SKM-1 (cell line): ENCODE measurements around the gene ACTN1.

Experiments used
- DNase-seq: peaks from one replicate; lab custom pipeline; 2025; ENCODE audit not compliant: unreplicated experiment; lab: John Stamatoyannopoulos, UW

Gene ACTN1

DNA sequence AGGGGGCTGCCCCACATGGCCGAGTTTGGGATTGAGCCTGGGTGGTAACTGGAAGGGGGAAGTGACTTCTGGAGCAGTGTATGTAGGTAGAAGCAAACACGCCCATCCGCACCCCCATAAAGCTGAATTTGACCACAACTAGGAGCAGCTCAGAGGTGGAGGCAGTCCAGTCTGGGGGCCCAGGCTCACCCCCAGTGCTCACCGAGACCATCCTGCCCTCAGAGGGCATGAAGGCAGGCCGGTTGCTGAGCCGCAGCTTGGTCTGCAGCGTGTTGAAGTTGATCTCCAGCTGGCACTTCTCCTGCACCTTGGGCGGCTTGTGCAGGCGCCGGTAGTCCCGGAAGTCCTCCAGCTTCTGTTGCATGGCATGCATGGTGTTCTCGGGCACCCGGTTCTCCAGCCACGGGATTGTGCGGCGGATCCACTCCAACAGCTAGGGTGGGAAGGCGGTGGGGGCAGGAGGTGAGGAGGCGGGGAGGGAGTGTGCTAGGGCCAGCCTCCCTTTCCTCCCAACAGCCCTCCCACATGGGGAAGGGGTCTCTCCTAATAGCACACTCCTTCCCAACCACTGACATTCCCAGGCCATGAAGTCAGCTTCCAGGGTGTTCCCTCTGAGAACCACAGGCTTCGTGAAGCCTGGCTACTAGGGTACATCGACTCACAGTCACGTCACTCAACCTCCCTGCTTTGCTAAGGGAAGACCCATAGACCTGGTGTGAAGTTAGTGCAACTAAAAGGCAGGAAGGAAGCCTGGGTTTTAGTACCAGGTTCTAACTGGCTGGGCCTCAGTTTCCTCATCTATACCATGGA is 87.0 kb downstream of the ACTN1 start:
- no peak for DNase-seq

DNA sequence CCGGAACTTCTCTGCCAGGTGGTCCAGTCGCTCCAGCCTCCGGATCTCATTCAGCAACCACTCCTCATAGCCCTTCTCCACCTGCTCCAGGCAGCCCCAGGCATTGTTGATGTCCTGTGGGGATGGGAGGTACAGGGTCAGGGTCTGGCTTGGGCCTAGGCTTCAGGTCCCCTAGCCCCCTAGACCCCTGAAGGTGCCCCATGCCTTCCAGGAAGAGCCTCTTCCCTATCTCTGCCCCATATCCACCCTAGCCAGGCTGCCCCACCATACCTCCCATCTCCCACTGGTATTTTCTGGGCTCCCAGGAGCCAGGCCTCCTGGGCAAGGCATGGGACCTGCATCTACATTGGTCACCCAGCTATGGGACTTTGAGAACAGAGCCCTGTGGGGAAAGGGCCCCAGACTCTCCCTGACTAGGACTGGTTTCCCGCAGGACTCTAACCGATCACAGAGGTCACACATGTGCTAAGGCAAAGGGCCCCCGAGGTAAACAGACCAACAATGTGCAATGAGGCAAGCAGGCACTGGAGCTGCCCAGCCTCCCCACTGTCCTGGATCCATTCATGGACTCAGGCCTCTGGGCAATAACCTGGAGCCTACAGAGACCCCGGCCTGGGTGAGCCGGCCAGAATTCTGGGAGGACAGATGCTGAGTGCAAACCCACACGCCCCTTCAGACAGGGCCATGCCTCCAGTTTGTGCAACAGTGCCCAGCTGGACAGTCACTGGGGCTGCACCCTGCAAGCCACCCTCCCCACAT is 88.8 kb downstream of the ACTN1 start:
- no peak for DNase-seq

DNA sequence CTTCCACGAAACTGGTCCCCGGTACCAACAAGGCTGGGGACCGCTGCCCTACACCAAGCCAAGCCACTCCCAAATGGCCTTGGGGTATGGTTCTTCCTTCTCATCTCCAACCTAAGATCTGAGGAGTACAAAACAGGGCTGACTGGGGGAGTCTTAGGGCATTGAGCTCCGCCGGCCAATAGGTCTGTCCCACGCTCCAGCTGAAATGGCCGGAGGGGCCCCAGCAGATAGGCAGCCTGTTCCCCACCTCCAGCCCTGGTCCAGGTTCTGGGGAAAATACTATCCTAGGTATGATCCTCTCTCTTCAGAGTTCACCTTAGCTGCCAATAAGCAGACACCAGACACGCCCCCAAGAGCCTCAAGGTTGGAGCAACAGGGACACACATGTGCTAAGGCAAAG is 90.2 kb downstream of the ACTN1 start:
- DNase-seq = no peak

DNA sequence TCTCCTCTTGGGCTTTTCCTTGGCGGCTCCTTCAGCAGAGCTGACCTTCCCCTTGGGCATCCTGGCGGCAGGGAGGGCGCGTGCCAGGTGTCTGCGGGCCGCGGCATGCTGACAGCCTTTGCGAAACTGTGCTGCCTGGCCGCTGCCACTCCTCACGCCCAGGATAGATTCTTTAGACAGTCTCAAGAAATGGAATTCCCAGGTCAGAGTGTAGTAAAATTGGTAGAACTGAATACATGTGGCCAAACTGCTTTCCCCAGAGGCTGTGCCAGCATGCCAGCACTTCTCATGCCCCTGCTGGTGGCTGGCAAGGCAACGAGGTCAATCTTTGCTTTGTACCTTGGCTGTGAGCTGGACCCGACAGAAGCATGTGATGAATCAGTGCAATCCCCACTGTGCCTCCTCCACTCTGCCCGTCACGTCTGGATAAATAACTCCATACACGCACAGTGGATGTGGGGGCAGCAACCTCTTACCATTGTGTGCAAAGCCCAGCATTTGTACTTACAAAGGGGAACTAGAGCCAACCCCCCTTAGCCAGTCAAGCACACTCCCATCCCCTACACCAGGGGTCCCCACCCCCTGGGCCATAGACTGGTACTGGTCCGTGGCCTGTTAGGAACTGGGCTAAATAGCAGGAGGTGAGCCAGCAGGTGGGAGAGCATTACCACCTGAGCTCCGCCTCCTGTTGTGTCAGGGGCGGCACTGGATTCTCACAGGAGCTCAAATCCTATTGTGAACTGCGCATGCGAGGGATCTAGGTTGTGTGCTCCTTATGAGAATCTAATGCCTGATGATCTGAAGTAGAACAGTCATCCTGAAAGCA is 90.9 kb downstream of the ACTN1 start:
- no peak for DNase-seq

DNA sequence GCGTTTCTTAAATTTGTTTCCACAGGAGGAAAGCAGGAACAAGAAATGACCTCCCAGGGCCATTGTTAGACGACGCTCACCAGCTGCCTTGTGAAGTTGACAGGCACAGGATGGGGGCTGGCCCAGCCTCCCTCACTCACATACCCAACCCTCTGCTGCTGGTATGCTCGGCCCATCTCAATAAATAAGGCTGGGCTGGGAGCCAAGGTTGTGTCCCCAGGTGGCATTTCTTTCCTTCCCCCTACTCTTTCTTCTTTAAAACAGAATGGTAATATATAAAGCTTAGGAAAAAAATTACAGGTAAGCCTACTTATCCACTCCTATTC is 93.0 kb downstream of the ACTN1 start:
- no peak for DNase-seq

DNA sequence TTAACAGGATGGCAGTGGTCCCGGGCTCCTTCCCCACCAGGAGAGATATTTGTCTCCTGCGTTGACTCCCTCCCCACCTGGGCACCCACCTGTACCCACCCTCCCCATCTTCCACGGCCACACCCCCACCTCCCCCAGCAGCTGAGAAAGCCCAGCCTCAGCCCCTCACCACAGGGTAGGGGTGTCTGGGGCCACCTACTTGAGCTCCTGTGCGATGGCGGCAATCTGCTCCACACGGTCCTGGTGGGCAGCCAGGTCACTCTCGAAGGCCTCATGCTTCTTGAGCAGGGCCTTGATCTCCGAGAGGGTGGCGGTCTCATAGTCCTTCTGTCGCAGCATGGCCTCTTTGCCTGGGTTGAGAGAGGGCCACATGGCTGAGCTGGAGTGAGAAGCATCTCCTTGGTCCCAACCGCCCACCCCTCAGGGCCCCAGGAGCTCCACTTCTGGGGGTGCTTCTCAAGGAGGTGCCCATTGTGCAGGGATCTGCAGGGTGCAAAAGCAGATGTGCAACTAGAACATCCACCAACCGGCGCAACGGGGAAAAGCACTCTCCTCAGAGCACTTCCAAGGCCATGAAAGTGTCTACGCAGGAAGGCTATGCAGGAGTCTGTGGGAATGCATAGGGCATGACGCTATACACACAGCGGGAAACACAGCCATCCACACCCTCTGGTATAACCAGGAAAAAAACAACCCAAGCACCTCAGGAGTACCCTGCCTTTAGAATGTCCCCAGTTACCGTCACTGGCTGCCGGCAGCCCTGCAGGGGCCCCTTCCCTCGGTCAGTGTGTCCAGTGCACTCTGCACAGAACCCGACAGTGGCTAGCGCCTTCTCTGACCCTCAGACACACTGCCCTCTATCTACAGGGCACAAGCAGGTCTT is 93.6 kb downstream of the ACTN1 start:
- no peak for DNase-seq

DNA sequence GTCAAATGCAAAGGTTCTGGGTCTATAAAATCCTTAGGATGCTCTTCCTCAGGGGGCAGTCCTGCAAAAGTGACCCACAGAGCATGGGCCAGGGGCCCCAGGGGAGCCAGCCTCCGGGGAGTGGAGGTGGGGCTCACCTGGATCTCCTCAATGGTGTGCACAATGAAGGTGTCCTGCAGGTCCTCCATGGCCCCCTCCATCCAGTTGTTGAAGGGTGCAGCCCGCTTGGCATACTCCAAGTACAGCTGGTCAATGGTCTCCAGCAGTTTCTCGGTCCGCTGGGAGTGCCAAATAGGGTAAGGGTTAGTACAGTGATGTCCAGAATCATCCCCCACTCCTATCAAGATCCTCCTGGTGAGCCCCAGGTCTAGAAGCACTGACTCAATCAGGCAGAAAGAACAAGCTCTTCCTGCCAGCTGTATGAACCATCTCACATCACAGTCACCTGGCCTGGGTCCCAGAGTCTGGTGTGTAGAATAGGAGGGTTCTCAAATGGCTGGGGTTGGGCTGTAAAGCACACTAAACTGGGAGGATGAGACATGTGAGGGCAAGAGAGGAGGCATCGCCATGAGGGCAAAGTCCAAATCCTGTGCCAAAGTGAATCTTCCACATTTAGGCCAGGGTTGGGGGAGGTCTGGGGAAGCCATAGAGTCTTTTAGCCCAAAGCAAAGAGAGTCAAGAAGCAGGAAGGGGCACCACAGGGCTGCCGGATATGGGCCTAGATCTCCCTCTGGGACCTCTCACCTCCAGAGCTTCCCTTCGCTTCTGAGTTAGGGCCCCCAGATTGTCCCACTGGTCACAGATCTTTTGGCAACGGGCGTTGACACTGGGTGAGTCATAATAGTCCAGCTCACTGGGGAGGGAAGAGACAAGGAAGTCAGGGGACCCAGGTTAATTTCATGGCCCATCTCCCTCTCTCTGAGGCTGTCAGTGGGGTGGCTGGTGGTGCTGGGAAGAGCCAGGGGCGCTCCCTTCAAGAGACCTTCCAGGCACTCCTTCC is 94.8 kb downstream of the ACTN1 start:
- no peak for DNase-seq

DNA sequence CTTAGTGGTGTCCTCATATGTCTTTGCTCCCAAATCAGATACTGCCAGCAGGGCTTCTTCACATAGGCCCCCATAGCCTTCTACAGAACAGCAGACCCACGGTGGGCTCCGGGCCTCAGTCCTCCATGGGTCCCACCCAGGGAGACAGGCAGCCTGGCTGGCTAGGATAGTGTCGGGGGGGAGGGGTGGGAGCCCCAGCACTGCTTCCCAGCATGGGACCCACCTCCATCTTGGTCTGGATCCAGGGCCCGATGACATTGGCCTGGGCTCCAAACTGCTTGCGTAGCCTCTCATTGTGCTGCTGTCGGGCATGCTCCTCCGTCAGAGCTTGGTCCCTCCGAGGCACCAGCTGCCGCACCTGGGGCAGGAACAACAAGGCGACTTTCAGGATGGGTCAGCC is 96.9 kb downstream of the ACTN1 start:
- DNase-seq = no peak

DNA sequence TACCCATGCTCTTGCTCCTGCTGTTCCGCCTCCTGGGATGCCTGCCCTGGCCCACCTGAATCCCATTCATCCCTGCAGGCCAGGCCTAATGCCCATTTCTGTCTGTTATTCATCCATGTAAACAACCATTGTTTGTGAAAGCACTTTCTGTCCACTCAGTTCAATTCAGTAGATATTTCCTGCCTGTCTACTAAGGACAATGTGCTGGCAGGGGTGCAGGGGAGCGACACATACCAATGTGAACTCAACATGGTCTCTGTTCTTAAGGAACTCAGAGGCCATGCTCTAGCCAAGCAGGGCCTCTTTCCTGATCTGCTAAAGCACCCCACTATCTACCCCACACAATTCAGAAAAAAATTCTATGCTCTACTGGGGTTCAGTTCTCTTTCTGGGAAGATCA is 97.7 kb downstream of the ACTN1 start:
- DNase-seq = no peak

DNA sequence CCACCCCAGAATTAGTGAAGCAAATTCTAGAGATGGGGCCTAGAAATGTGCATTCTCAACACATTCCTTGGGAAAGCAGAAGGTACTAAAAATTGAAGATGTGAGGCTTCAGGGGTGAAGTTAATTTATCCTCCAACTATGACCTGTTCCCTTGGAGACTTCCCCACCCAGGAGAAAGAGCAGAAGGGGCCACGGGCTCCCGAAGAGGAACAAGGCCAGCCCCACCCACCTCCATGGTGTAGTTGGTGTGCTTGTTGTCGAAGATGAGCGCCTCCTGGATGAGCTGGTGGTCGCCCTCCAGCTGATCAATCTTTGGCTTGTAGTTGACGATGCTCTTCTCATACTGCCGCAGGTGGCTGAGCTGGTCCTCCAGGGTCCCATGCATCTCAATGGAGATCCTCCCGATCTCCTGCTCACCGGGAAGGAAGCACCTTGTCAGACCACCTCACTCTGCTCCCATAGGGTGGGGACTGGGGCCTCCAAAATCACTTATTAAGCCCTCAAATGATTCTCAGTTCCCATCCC is 98.5 kb downstream of the ACTN1 start:
- DNase-seq = no peak

DNA sequence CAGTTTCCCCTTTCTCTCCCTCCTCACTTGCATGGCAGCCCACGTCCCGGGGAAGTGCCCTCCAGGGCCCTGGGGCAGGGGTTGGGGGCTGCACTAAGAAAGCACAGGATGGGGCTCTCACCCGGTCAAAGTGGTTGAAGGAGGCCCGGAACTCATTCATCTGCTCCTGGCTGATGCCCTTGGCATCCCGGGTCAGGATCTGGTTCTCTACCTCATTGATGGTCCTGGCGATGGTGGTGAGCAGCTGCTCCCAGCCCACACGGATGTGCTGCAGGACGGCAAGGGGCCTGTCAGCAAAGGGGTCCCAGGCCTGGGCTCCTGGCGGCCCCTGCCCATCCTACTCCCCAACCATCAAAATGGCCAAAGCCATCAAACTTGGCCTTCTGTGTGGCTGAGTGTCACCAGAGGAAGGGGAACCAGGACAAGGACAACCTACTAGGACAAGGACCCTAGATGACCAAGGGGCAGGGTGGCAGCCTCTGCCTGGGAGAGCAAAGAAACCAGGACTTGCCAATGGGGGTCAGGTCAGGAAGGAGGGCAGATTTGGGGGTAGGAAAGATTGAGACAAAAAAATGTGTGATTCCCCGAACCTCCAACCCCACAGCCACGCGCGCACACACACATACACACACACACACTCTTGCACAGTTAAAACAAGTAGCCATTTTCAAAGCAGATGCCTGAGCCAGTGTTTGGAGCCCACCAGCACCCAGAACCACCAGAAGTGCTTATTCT is 99.1 kb downstream of the ACTN1 start:
- DNase-seq = no peak

DNA sequence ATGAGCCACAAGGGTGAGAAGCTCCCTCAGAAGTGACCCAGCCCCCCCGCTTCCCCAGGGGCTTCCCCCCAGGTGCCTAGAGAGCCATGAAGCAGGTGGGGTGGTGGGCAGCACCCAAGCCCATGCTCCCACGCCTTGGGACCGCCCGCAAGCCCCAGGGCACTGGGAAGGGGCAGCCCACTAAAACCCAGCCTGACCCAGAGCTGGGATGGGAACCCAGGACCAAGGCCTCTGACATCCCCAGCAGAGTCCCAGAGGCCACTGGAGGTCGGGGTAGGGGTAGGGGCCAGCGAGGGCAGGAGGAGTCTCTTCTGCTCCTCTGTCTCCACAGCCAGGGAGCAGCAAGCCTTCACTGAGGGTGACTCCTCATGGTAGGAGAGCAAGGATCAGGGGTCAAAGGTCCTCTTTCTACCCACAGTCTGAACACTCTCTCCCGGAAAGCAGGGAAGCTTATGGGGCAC is 99.8 kb downstream of the ACTN1 start:
- DNase-seq = no peak

DNA sequence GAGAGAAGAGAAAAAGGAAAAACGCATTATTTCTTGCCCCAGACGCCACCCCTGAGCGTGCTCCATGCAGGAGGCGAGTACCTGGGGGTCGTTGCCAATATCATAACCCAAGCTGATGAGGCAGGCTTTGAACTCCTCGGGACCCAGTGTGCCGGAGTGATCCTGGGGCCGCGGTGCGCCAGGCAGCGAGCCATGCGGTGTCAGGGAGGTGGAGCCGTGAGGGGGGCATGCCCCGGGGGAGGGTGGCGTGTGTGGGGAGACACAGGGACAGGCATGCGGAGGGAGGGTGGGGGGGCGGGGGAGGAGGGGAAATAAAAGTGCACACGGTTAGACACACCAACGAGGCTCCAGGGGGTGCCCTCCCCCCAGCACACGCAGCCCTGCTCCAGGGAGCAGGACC is 100.2 kb downstream of the ACTN1 start:
- no peak for DNase-seq

DNA sequence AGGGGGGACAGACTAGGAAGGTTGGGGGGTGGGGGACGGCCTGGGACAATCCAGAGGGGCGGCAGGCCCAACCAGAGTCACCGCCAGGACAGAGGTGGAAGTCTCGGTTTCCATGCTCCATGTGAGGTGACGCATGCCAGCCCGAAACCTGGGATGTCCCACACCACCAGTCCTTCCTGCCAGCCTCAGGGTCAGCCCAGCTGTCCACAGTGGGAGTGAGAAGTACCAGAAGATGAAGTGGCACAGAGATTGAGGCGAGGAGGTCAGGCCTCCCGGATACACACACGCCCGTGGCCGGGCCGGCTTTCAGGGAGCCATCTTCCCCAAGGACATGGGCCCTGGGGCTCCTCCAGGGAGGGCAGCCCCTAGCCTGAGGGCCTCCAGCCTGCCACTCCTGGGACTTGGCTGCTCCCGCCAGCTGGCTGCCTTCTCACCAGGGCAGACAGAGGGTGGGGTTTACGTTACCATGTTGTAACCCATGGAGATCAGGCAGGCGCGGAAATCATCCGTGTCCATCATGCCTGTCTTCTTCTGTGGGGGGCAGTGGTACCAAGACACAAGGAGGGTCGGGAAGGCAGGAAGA is 101.0 kb downstream of the ACTN1 start:
- DNase-seq = no peak

DNA sequence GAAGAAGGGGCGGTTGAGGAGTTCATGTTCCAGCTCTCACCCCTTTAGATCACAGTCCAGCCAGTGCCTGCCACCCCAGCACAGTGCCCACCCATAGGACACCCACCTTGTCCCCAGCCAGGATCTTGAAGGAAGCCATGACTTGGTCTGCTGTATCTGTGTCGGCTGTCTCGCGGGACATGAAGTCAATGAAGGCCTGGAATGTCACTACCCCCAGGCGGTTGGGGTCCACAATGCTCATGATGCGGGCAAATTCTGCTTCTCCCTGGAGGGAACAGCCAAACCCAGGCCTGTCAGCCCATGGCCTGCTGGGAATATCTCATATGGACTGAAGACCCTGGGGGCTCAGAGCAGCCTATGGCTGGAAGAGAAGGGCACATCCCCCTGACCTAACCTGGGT is 102.1 kb downstream of the ACTN1 start:
- DNase-seq = no peak

DNA sequence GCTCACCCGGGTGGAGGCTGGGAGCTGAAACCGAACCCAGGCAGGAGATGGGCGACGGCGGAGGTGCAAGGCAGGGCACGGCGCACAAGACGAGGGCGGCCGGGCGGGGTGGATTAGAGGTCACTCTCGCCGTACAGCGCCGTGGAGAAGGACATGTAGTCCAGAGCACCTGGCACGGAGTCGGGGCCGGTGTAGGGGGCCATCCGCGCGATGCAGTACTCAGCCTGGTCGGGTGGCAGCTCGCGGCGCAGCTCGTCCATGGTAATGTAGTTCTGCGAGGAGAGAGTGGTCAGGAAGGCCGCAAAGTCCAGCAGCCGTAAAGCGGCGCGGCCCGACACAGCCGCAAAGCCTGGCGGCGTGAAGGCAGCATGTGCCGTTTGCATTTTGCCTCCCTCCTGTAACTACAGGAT is 104.4 kb downstream of the ACTN1 start:
- DNase-seq = no peak

DNA sequence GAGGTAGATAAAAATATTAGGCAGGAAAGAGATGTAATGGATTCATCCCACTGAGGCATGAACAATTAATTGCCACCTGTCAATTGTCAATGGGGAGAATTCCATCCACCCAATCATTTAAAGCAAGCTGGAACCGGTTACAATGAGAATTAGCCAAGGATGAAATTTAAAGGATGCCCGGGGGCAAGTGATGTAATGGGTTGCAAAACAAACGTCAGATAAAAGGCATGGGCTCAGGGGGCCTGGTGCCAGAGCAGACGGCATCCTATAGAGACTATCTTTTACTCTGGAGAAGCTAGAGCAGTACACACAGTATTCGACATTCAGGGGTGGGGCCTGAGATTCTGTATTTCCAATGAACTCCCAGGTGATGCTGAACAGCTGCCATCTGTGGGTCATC is 105.7 kb downstream of the ACTN1 start:
- DNase-seq = no peak

DNA sequence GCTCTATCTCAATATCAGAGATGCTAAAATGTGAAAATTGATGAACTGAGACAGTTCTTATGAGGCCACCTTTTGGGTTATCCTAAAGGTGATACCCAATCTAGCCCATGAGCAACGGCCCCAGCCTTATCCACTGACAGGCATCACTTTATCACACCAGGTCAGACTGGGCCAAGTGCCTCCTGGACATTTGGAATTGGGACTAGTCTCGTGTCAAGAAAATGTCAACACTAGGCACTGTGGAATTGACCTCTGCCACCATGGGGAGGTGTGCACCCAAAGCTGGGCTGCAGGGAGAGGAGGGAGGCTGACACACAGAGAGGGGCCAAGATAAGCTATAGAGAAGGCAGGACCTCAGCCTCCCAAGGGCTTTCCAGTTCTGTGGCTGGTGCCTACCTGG is 107.7 kb downstream of the ACTN1 start:
- no peak for DNase-seq
